Right ventricle myocardium inferior (tissue), 1 donor: ENCODE data around the gene CDHR5. TPM values are rescaled to one million over a fixed set of nuclear protein-coding genes. Genes with fewer than 3 reads are reported as not detected.
A peak's percentile ranks its signal among the peaks of the same experiment; 100 is the strongest.
"Not testable (repeated sequence)": the region's sequence is repeated elsewhere in the genome, so short reads cannot be mapped to it uniquely, and the experiment has no call there.

ENCODE experiments used
- ATAC-seq: fragments of 200-7000 bp; cut with Tn5 transposase; one replicate; pipeline ENCODE4 v1.9.1; 2020; ENCODE audit warnings: mild to moderate bottlenecking, moderate library complexity
- DNase-seq: peaks from one replicate; pipeline ENCODE4 v3.0.0; 2021; ENCODE audit errors: missing footprints
- intact Hi-C: fragments of 100-400 bp; cut with DNase I; formaldehyde crosslinking; loops from one replicate; pipeline ENCODE4 v1.11.0; 2022
- total RNA-seq: library from RNA; stranded (reverse); fragmentation: NEBNext Ultra II Directional; extraction: Animal tissue kit (Norgen Biotek cat#: 25700); gene quantifications from one replicate; pipeline ENCODE4 v1.2.1, GENCODE V29; 2021
- donor health status: DM: no; HTN: yes; CAD: no; lungs with severe emphysema.

CDHR5 gene
- total RNA-seq, 1 donor from 2014 or later, result not detected

DNA sequence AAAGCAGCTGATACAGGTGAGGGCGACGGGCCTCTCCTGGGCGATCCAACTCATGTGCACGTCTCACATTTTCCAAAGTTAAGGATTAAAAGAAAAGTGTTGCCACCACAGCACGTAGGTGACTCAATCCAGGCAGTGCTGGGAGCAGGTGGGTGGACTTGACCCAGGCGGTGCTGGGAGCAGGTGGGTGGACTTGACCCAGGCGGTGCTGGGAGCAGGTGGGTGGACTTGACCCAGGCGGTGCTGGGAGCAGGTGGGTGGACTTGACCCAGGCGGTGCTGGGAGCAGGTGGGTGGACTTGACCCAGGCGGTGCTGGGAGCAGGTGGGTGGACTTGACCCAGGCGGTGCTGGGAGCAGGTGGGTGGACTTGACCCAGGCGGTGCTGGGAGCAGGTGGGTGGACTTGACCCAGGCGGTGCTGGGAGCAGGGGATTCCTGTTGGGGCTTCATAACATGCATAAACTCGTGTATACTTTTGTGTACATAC is 23.0 kb upstream of the CDHR5 start:
- ATAC-seq, intact Hi-C loops, DNase-seq: not testable (repeated sequence)

DNA sequence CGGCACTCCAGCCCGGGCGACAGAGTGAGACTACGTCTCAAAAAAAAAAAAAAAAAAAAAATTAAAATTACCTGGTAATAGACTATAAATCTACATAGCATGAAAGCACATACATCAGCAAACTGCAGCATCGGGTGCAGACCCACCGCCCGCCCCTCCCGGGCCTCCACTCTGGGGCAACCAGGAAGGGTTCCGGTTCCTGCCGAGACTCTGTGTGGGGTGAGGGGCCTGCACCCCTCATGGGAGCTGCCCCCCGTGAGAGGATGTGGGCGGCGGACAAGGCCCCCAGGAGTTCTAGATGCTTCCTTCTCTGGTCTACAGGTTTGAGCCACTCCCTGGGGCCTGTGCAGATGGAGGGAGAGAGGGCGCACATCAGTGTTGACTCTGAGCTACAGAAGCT is 21.5 kb upstream of the CDHR5 start:
- ATAC-seq (no peak), DNase-seq (no peak)
- intact Hi-C loops, result no loop called here

DNA sequence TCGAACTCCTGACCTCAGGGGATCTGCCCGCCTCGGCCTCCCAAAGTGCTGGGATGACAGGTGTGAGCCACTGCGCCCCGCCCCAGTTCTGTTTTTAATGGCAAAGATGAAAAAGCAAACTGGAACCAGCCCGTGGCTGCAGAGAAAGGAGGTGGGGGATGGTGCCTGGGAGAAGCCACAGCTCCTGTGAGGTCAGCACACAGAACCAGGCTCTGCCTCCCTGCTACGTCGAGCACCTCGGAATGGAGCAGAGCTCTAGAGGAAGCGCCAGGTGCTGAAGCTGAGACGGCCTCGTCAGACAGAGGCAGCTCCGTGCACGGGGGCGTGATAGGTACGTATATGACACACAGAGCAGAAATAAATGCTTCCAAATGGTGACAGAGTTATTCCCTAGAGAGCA is 20.8 kb upstream of the CDHR5 start:
- DNase-seq, result no peak
- no peak for ATAC-seq
- intact Hi-C loops, result no loop called here

- ATAC-seq (no peak), DNase-seq (no peak)
- intact Hi-C loops, result no loop called here
These were observed 19.3 kb upstream of the CDHR5 start for GRCh38 chr11:643849-644738.

- intact Hi-C loops, result no loop called here
- no peak for ATAC-seq
- DNase-seq, result peak; percentile 45
These were observed 18.6 kb upstream of the CDHR5 start for GRCh38 chr11:643366-643765.

GRCh38 chr11:641806-642370 is 17.1 kb upstream of the CDHR5 start:
- intact Hi-C loops, result no loop called here
- ATAC-seq (no peak), DNase-seq (peak; percentile 52)

GRCh38 chr11:640021-640706 is 15.4 kb upstream of the CDHR5 start:
- DNase-seq, result peak; percentile 60
- no peak for ATAC-seq
- intact Hi-C loops, result no loop called here

DNA sequence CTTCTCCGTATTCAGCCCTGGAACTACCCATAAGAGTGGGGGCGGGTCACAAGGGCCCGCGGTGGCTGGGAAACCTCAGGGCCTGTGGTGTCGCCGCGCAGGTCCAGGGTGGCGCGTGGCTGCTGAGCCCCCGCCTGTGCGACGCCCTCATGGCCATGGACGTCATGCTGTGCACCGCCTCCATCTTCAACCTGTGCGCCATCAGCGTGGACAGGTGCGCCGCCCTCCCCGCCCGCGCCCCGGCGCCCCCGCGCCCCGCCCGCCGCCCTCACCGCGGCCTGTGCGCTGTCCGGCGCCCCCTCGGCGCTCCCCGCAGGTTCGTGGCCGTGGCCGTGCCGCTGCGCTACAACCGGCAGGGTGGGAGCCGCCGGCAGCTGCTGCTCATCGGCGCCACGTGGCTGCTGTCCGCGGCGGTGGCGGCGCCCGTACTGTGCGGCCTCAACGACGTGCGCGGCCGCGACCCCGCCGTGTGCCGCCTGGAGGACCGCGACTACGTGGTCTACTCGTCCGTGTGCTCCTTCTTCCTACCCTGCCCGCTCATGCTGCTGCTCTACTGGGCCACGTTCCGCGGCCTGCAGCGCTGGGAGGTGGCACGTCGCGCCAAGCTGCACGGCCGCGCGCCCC is 14.7 kb upstream of the CDHR5 start:
- DNase-seq (peak; percentile 33), ATAC-seq (no peak)
- intact Hi-C loops, result no loop called here

GRCh38 chr11:638631-639331 is 14.0 kb upstream of the CDHR5 start:
- DNase-seq, result peak; percentile 35
- no peak for ATAC-seq
- intact Hi-C loops, result no loop called here

- peak; percentile 60 for DNase-seq
- no peak for ATAC-seq
- intact Hi-C loops, result no loop called here
These were observed 13.1 kb upstream of the CDHR5 start for GRCh38 chr11:637593-638521.

- ATAC-seq (no peak), DNase-seq (no peak)
- intact Hi-C loops, result no loop called here
These were observed 12.5 kb upstream of the CDHR5 start for GRCh38 chr11:637333-637592.

DNA sequence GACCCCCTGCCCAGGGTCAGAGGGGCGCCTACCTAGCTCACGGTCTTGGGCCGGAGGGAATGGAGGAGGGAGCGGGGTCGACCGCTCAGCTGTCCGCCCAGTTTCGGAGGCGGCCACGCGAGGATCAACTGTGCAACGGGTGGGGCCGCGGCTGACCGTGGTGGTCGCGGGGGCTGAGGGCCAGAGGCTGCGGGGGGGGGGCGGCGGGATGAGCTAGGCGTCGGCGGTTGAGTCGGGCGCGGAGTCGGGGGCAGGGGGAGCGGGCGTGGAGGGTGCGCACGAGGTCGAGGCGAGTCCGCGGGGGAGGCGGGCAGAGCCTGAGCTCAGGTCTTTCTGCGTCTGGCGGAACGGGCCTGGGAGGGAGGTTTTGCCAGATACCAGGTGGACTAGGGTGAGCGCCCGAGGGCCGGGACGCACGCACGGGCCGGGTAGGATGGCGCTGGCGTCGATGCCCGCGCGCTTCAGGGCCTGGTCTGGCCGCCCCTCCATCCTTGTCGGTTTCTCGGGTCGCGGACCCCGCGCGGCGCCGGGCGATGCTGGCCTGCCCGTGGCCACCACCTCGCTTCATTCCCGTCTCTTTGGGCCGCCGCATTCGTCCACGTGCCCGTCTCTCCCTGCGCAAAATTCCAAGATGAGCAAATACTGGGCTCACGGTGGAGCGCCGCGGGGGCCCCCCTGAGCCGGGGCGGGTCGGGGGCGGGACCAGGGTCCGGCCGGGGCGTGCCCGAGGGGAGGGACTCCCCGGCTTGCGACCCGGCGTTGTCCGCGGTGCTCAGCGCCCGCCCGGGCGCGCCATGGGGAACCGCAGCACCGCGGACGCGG is 12.0 kb upstream of the CDHR5 start, which contains the start of gene DRD4:
Gene DRD4 (plus strand): TSS at position 759 of the 822 bp plus-strand sequence. CDS start 36 bp downstream, at position 795.
- DNase-seq (peak; percentile 49), ATAC-seq (peak; percentile 63)
- intact Hi-C loops, result no loop called here

DNA sequence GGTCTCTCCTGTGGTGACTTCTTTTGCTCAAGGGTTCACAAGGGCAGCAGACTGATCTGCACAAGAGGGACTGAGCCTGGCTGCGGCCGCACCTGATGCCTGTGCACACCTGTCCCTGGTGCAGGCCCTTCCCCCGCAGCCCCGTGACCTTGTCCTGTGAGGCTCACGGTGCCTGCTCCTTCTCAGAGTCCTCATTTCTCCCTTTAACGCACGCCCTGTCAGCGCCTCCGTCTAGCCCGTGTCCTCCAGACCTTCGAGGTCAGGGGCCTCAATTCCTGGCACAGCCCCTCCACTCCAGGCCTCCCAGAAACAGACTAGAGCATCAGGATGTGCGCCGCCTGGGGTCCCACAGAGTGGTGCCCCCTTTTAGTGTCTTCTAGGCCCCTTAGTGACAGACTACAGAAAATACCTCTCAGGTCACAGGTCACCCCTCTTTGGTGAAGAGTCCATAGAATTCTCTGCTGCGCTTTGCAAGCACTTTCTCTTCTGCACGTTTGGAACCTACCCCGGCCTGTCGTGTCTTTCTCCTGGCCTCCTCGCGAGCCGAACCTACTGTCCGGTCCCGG is 11.3 kb upstream of the CDHR5 start:
- DNase-seq, result peak; percentile 16
- intact Hi-C loops, result no loop called here
- no peak for ATAC-seq

DNA sequence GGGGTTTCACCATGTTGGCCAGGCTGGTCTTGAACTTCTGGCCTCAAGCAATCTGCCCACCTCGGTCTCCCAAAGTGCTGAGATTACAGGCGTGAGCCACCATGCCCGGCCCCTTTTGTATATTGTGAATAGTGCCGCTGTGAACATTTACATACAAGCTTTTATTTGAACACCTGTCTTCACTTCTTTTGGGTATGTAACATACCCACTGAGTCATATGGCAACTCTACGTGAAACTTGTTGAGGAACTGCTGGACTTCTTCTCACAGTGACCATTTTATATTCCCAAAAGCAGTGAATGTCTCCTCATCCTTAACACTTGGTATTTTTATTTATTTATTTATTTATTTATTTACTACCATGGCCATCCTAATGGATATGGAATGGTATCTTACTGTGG is 6.1 kb upstream of the CDHR5 start:
- ATAC-seq (no peak), DNase-seq (no peak)
- intact Hi-C loops, result no loop called here

GRCh38 chr11:629237-629583 is 4.5 kb upstream of the CDHR5 start:
- DNase-seq, result peak; percentile 13
- intact Hi-C loops, result loop anchor here (5.0 kb wide), 1 partner anchor 72 kb away; no protein-coding TSS in a partner anchor
- ATAC-seq, result peak; percentile 41

- DNase-seq (peak; percentile 55), ATAC-seq (no peak)
- intact Hi-C loops, result loop anchor here (5.0 kb wide), 1 partner anchor 71 kb away; no protein-coding TSS in a partner anchor
These were observed 3.3 kb upstream of the CDHR5 start for GRCh38 chr11:628056-628455.

DNA sequence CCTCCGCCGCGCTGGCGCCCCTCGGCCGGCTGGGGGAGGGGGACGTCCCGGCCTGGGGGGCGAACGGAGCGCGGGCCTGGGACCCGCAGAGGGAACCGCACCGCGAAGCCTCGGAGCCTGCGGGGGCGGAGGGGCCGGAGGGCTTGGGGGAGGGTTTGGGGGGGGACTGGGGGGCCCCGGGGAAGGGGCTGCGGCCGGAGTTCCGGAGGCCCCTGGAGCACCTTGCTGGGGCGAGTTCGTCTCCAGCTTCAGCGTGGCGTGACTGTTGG is 2.5 kb upstream of the CDHR5 start:
- intact Hi-C loops, result loop anchor here (5.0 kb wide), 1 partner anchor 70 kb away; no protein-coding TSS in a partner anchor
- DNase-seq, result peak; percentile 28
- ATAC-seq, result no peak
